Osteoblast (primary cell): ENCODE measurements around the gene CHRNA4. TPM values are rescaled to one million over a fixed set of nuclear protein-coding genes. Genes with fewer than 3 reads are reported as not detected.
A peak's percentile ranks its signal among the peaks of the same experiment; 100 is the strongest.

Source experiments
- DNase-seq: peaks from one replicate; pipeline ENCODE4 v3.0.0; 2011; ENCODE audit warnings: low spot score, mixed read lengths; ENCODE audit not compliant: insufficient read length; ENCODE audit errors: missing footprints
- H2AFZ ChIP-seq: 2 replicates; pipeline ENCODE4 v1.6.0; 2011; ENCODE audit warnings: mild to moderate bottlenecking, low read length
- H3K27ac ChIP-seq: 2 replicates; pipeline ENCODE4 v1.5.1; 2011; ENCODE audit warnings: mild to moderate bottlenecking, low read depth, low read length, moderate library complexity
- H3K27me3 ChIP-seq: 2 replicates; pipeline ENCODE4 v1.6.0; 2012; ENCODE audit warnings: mild to moderate bottlenecking, control low read depth, inconsistent platforms, low read length, moderate library complexity; ENCODE audit not compliant: insufficient read depth
- H3K36me3 ChIP-seq: 2 replicates; pipeline ENCODE4 v1.5.1; 2011; ENCODE audit warnings: mild to moderate bottlenecking, low read length, control low read depth, moderate library complexity; ENCODE audit not compliant: insufficient read depth
- H3K4me1 ChIP-seq: 2 replicates; pipeline ENCODE4 v1.5.1; 2011; ENCODE audit warnings: mild to moderate bottlenecking, low read length, control low read depth, moderate library complexity; ENCODE audit not compliant: insufficient read depth
- H3K4me2 ChIP-seq: 2 replicates; pipeline ENCODE4 v1.6.0; 2011; ENCODE audit warnings: mild to moderate bottlenecking, low read length; ENCODE audit not compliant: insufficient read depth
- H3K4me3 ChIP-seq: fragments of 200-600 bp; sonication (generic); 3 replicates; pipeline ENCODE4 v1.5.1; 2012; ENCODE audit warnings: mild to moderate bottlenecking, low read length, inconsistent platforms; ENCODE audit not compliant: insufficient read depth
- H3K79me2 ChIP-seq: 2 replicates; pipeline ENCODE4 v1.6.0; 2012; ENCODE audit warnings: mild to moderate bottlenecking, low read length, control low read depth, inconsistent platforms; ENCODE audit not compliant: insufficient read depth
- H3K9me3 ChIP-seq: 2 replicates; pipeline ENCODE4 v1.5.1; 2011; ENCODE audit warnings: low read depth, low read length, control low read depth
- H4K20me1 ChIP-seq: 2 replicates; pipeline ENCODE4 v1.6.0; 2012; ENCODE audit warnings: mild to moderate bottlenecking, low read length, control low read depth; ENCODE audit not compliant: insufficient read depth
- total RNA-seq: library from RNA; depleted of rRNA; stranded (reverse); fragments of >200 nt; gene quantifications from 2 replicates; pipeline ENCODE4 v1.2.3, GENCODE V29; 2012
- TF ChIP-seq, protein P1 (sequence below): IDR thresholded peaks from 2 replicates; pipeline ENCODE4 v1.5.1; 2011; ENCODE audit warnings: mild to moderate bottlenecking, low read depth, low read length, moderate library complexity; ENCODE audit errors: extremely low read depth

Gene CHRNA4
- total RNA-seq, 1 donor, result not detected

DNA sequence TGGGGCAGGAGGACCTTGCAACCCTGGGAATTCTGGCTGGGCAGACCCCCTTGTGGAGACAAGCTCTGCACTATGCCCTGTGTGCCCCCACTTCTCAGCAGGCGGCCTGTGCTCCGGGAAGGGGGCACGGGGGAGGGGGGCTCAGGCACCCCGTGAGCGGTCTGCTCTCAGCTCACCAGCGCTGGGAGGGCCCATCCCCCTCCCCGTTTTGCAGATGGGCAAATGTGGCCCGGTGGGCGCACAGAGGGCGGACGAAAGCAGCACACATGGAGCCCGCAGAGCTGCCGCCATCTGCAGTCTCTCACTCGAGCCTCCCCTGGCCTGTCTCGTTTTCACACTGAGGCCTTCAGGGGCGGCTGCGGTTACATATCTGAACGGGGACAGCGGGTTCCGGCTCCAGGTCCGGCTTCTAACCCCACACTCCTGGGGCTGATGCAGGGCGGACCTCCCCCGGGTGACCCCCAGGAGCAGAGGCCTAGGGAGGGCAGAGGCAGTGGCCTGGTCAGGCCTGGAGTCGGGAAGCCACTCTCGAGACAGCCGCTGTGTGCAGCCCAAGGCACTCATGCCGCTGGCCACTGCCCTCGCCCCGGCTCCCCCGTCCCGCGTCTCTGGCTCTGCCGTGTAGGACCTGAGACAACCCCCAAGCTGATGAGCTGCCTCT, 13.9 kb downstream of the CHRNA4 start:
- Histone ChIP-seq H4K20me1 (no peaks in the 10 kb centered on the region), H3K27ac (no peak overlapping the region), H3K36me3 (no peaks in the 10 kb centered on the region), H3K4me1 (no peaks in the 10 kb centered on the region), H2AFZ (no peak overlapping the region), H3K4me2 (no peak overlapping the region), H3K4me3 (no peak overlapping the region), H3K9me3 (no peaks in the 10 kb centered on the region), H3K27me3 (peaks cover 12% of the 10 kb centered on the region), H3K79me2 (no peaks in the 10 kb centered on the region)
- DNase-seq, result no peak
- TF ChIP-seq, protein P1, sequence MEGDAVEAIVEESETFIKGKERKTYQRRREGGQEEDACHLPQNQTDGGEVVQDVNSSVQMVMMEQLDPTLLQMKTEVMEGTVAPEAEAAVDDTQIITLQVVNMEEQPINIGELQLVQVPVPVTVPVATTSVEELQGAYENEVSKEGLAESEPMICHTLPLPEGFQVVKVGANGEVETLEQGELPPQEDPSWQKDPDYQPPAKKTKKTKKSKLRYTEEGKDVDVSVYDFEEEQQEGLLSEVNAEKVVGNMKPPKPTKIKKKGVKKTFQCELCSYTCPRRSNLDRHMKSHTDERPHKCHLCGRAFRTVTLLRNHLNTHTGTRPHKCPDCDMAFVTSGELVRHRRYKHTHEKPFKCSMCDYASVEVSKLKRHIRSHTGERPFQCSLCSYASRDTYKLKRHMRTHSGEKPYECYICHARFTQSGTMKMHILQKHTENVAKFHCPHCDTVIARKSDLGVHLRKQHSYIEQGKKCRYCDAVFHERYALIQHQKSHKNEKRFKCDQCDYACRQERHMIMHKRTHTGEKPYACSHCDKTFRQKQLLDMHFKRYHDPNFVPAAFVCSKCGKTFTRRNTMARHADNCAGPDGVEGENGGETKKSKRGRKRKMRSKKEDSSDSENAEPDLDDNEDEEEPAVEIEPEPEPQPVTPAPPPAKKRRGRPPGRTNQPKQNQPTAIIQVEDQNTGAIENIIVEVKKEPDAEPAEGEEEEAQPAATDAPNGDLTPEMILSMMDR, result no peak

DNA sequence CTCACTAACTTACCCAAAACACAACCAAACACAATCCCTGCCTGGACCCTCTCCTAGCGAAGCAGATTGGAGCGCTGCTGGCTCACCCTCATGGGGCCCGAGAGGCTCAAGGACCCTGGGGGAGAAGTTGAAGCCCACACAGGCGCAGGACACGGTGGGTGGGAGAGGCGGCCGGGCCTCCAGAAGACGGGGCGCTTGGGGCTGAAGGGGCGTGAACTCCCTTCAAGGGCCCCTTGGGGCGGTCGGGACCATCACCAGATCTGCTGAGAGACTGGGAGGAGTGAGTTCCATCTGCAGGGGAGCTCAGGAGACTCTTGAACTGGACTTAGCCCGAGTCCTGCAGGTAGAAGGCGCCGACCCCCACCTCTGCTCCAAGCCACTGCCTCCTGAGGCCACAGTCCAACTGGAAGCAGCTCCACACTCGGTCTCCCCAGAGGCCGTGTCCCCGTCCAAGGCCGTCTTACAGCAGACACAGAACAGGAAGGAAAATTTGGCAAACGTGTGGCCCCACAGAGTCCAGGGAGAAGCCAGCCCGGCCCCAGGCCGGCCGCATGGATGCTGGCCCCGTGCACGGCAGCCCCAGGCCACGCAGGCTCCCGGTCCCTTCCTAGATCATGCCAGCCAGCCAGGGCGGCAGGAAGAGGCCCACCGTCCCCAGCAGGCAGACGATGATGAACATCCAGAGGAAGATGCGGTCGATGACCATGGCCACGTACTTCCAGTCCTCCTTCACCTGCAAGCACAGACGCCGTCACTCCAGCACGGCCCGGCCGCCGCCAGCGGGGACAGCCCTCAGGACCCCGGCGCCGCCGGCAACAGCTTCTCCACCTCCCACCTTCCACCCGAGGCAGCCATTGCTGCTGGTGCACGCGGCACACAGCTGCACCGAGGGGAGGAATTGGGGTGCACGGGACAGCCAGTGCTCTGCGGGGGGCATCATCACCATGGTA, 14.7 kb downstream of the CHRNA4 start:
- Histone ChIP-seq H3K79me2 (no peaks in the 10 kb centered on the region), H3K4me2 (no peak overlapping the region), H3K9me3 (no peaks in the 10 kb centered on the region), H3K4me3 (no peak overlapping the region), H3K27ac (no peak overlapping the region), H3K27me3 (peaks cover 12% of the 10 kb centered on the region), H3K36me3 (no peaks in the 10 kb centered on the region), H3K4me1 (no peaks in the 10 kb centered on the region), H2AFZ (no peak overlapping the region), H4K20me1 (no peaks in the 10 kb centered on the region)
- TF ChIP-seq, protein P1, result no peak
- no peak for DNase-seq

DNA sequence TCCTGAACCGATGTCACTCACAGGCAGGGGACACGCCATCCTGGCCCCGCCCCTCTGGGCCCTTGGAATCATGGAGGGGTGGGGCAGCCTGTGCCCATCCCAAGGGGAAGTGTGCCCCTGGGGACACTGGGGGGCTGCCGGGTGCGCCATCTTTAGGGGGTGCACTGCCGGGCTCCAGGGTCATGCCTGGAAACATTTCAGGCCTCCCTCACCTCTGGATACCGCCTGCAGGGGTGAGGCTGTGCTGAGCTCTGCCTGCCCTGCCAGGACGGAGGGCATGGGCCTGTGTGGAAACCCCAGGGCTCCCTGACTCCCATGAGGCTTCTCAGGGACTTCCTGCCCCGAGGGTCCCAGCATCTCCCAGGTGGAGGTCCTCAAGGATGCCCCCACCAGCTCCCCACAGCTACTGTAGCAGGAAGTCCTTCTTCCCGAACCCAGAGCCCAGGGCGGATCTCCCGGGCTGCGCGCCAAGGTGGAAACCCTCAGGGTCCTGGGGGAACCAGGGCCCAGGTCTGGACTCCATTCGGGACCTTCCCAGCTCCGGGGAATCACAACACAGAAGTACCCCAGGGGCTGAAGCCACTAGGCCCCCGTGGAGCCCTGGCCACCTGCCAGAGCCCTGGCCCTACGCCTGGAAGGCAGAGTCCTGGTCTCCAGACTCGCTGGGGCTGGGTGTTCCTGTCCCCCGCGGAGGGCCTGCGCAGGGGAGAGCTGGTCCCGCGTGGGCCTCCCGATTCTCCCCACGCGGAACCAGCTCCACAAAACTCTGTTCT, 15.6 kb downstream of the CHRNA4 start:
- Histone ChIP-seq H3K27me3 (peaks cover 18% of the 10 kb centered on the region), H2AFZ (no peak overlapping the region), H3K4me1 (no peaks in the 10 kb centered on the region), H4K20me1 (no peaks in the 10 kb centered on the region), H3K36me3 (no peaks in the 10 kb centered on the region), H3K79me2 (no peaks in the 10 kb centered on the region), H3K27ac (no peak overlapping the region), H3K4me3 (no peak overlapping the region), H3K9me3 (no peaks in the 10 kb centered on the region), H3K4me2 (no peak overlapping the region)
- TF ChIP-seq, protein P1, result no peak
- peak; percentile 93 for DNase-seq
